Skin of body (tissue), 2 donors: ENCODE data around the gene EPC1. TPM values are rescaled to one million over a fixed set of nuclear protein-coding genes. Genes with fewer than 3 reads are reported as not detected.

Experiments
- DNase-seq: peaks from one replicate; lab custom pipeline; 2025; lab: John Stamatoyannopoulos, UW
- total RNA-seq: library from RNA; depleted of rRNA; stranded (reverse); fragments of >200 nt; gene quantifications from one replicate; pipeline ENCODE4 v1.2.3, GENCODE V29; 2014

EPC1 gene
- total RNA-seq, 1 donor from 2014 or later, result 57.9 TPM

- no peak for DNase-seq
These were observed 8.7 kb downstream of the EPC1 start for GRCh38 chr10:32338262-32338661.

GRCh38 chr10:32337350-32337749 is 9.6 kb downstream of the EPC1 start:
- no peak for DNase-seq

DNA sequence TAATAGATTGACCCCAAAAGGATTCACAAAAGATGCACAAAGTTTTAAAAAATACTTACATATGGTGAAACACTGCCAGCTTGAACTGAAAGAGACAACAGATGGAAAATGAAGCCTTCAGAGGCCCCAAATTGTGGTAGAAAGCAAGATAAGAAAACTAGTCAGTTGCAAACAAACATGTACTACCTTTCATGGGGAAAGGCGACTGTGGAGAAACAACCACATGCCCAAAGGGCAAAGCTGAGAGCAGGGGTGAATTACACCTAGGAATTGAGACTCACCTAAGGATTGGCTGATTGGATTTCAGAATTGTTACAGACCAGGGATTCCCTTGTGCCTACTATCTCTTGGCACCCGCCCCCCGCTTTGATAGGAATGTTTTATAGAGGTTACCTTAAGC is 13.1 kb downstream of the EPC1 start:
- no peak for DNase-seq

DNA sequence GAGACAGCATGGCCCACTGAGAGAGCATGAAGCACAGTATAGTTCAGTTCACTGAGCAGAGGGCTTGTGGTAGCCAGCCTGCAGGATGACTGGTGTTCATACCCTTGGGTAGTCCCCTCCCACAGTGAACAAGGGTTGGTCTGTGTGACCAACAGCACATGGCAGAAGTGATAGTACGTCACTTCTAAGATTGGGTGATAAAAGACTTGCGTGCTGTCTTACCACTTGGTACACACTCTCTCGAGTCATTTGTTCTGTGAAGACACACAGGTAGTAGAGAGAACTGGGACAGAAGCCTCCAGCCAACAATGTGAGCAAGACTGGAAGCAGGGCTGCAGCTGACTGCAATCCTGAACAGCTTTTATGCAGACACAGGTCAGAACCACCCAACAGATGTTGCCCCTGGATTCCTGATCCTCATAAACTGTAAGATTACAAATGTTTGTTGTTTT is 14.6 kb downstream of the EPC1 start:
- DNase-seq, result no peak

GRCh38 chr10:32331606-32332005 is 15.4 kb downstream of the EPC1 start:
- DNase-seq, result no peak

DNA sequence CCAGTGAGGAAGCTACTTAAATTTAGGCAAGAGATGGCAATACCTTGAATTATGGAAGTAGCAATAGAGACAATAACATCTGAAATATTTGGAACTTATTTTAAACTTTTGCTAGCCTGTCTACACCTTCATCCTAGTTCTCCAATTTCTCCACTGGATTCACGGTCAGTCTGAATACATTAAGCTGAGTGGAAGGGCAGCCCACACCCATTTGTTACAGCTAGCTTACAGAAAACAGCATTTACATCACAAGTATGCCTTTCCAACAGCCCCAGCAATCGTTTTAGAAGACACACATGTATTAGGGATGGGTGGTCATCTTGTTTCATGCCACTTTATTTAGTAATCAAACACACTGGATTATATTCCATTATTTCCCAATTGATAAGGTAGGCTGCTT is 16.7 kb downstream of the EPC1 start:
- no peak for DNase-seq

DNA sequence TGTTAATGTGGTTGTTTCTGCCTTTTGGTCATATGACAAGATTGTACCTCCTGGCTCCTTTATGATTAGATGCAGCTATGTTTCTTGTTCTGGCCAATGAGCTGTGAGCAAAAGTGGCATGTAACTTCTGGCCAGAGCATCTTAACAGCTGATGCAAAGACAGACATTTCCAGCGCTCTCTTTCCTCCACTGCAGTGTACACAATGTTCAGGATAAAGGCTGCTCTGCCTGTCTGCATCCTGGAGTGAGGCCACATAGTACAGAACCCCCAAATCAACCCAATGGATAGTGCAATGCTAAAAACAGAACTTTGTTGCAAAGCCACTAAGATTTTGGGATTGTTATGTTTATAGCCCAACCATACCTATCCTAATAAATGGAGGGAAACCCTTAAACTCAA is 17.9 kb downstream of the EPC1 start:
- DNase-seq, result no peak

DNA sequence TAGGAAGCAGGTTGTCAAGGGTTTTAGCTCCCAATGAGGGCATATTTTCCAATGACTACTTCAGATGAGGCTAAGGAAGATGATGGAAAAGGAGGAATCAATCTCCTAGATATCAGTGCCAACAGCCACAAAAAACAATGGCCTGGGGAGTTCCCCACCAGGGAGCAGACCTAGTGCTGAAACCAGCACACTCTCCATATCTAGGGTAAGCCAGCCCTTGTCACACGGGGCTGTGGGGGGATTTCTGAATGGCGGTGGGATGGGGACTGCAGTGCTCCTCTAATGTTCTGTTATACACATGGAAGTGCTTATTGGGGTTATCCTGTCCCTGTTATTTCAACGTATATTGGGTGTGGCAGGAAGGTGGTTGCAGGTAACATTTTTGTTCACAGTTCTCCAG is 18.5 kb downstream of the EPC1 start:
- DNase-seq, result no peak

GRCh38 chr10:32327364-32327691 is 19.6 kb downstream of the EPC1 start:
- DNase-seq, result no peak

- no peak for DNase-seq
These were observed 20.1 kb downstream of the EPC1 start for GRCh38 chr10:32326680-32327363.

DNA sequence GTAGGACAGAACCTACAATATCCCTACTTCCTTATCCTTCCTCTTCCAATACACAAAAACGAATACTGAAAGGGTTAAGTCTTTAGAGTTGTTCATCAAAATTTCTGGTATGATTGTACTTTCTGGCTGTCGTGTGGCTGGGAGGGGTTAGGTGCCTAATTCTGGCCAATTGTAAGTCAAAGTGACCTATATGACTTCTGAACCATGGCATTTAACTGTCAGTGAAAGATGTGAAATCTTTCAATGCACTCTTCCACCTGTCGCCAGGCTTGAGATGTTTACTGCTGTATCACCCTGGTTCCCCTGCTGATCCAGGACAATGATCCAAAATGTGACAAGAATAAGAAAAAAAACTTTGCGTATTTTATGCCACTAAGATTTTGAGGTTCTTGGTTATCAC is 20.8 kb downstream of the EPC1 start:
- DNase-seq, result no peak

- DNase-seq, result no peak
These were observed 23.9 kb downstream of the EPC1 start for GRCh38 chr10:32323051-32323450.

- DNase-seq, result no peak
These were observed 25.8 kb downstream of the EPC1 start for GRCh38 chr10:32321016-32321631.

GRCh38 chr10:32318476-32318896 is 28.5 kb downstream of the EPC1 start:
- no peak for DNase-seq

DNA sequence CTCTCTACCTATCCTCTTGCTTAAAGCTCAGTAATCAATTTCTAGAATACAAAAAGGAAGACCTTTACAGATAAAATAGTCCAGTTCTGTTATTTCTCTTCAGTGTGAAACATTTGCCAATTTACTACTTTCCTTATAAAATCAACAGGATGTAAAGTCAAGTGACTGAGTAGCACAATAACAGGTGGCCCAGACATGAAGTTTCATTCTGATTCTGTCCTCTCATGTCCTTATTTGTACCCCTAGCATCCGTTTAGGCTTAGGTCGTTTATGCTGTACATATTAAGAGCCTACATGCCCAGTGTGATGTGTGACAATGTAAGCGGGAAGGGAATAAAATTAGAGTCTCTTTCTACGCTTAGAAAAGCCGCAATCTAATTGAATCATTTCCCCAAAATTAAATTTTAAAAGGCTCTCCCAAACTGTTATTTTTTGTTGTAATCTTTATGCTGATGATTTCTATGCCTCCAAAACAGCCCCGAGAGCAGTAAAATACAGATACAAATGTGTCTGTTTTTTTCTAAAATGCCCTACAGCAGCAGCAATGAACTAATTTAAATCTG is 29.1 kb downstream of the EPC1 start:
- DNase-seq, result no peak

- no peak for DNase-seq
These were observed 31.5 kb downstream of the EPC1 start for GRCh38 chr10:32315424-32315823.

GRCh38 chr10:32314588-32314987 is 32.4 kb downstream of the EPC1 start:
- DNase-seq, result no peak

DNA sequence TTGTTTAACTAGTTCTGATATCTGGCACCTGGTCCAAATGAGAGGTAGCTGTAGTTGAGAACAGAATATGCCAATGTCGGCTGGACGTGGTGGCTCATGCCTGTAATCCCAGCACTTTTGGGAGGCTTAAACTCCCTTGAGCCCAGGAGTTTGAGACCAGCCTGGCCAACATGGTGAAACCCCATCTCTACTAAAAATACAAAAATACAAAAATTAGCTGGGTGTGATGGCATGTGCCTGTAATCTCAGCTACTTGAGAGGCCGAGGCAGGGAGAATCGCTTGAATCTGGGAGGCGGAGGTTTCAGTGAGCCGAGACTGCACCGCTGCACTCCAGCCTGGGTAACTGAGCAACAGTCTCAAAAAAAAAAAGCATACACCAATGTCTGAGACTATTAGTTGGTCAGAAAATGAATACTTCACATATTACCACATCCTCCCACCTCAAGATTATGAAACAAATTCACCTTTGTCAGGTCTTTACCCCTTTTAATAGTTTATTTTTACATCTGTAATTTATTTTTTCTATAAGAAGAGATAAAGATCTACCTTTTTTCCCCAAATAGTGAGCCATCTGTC is 38.8 kb downstream of the EPC1 start:
- DNase-seq, result no peak

DNA sequence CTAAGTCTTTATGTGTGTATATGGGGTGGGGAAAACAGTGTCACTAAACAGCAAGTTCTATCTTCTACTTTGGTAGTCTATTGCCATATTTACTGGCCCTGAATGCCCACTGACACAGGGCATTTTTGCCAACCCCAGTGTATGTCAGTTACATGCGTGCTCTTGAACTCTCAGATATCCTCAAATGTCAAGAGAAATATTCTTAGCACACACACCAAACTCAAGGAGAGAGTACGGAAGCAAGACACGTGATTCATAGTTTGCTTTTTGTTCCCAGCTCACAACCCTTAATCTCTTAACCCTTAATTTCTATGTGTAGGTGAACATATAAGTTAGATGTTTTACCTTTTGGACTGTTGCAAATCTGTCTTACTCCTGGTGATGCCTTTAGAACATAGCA is 39.3 kb downstream of the EPC1 start:
- DNase-seq, result no peak

- no peak for DNase-seq
These were observed 47.5 kb downstream of the EPC1 start for GRCh38 chr10:32299354-32299980.

DNA sequence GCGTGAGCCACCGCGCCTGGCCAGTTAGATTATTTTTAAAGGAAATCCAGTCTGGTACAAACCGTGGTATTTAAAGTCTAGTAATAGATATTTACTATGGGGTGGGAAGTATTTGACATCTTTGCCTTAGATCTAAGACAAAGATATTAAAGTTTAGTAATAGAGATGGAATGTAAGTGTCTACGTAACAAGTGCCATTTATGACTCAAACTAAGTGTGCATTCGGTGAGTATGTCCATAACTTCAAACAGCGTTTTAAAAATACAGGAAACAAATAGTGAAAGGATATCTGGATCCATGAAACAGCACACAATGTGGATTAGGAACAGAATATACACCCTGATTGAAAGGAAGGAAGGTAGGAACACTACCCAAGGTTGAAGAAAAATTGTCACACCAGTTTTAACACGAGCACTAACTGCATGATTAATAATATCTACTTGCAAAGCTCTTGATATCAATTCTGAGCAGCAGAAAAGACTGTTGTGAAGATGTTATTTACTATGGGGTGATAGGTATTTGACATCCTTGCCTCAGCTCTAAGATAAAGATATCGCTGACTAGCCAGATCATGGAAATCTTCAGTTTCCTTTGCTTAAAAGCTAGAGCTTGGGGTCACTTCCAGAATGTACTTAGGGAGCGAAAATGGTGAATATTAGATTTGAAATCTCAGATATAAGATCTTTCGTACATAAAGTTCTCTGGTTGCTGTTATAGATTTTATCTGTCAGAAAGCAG is 48.7 kb downstream of the EPC1 start:
- no peak for DNase-seq

DNA sequence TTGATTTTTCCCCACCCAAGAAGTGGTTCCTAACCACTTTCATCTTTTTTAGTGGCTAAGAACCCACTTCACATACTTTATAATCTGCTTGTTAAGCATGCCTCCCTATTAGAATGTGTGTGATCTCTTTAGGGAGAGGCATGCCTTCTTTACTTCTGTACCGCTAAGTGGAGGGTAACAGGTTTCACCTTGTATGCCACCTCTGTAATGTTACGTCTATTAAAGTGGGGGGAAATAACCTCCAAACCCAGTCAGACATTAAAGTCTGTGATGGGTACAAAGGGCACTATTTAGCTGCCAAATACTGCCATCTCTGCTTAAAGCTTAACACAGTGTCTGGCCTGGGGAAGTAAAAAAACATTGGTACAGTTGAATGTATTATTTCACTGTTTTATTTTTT is 51.9 kb downstream of the EPC1 start:
- no peak for DNase-seq
